ENCODE measurements around the gene MORN1.

The MORN1 gene

DNA sequence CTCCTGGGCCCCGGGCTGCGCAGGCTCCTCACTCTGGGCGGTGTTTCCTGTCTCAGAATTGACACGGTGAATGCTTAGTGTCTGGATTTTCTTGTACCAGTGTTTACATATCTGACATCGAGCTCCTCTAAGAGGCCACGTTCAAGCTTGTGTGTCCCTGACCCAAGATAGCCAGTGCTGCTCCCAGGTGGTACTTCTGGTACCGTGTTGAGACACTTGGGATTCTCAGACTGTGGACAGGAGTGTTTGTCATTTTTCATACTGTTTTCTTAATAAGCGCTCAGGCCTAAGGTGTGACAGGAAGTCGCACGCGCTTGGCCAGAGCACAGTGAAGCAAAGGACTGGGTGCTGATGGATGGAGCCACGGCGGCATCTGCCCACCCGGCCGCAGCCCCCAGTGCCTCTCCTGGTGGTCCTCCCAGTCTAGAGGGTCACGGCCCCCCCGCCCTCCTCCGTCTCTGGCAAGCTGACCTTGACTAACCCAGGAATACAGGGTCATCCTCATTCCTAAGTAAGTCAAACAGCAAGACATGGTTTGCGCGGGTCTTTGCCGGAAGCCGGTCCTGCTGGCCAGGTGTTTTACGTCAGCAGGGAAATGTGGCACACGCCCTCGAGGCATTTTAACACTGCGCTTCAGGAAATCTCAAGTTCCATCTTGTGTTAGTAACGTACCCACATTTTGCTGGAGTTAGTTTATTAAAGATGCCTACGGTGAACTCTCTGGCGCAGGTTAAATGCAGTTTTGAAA lies 13.0 kb upstream of the MORN1 start:
- DNase-seq, result no peak

DNA sequence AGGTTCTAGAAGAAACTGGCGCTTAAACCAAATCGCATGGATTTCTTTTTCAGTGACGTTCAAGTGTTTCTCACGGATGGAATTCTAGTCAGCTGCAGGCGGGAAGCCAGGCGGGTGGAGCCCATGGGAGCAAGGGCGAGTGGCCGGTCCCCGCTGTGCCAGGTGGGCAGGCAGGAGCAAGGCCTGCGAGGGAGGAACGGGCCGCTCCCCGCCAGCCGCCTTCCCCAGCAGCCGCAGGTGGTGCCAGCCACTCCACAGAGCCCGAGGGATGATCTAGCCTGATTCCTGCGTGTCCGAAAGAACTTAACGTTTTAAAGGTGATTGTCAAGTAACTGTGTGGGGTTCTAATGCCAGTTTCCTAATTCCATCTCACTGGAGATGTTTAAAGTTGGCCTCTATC lies 11.9 kb upstream of the MORN1 start:
- DNase-seq, result no peak

- DNase-seq, result no peak
Measured at GRCh38 chr1:2402420-2402819, 11.1 kb upstream of the MORN1 start.

DNA sequence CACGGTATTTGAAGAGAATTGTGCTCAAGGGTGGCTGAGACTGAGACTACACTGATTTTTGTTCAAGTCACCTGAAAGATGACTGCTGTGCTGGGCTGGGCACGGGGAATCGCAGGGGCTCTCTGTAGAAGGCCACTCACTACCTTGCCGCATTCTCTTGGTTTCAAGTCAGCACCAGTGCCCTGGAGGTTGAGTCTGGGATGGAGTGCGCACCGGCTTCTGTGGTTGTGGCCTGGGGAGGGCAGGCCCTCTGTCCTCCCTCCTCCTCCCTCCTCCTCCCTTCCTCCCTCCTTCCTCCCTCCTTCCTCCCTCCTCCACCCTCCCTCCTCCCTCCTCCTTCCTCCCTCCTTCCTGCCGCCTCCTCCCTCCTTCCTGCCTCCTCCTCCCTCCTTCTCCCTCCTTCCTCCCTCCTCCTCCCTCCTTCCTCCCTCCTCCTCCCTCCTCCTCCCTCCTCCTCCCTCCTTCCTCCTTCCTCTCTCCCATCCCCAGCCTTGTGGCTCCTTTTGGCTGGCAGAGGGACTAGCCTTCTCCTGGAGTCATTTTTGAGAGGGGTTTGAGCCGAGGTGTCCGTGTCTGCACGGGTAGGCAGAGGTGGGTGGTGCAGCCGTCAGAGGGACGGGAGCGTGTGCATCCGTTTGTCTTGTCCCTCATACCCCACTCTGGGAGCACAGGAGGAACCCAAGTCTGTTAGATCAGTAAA lies 9.7 kb upstream of the MORN1 start:
- DNase-seq, result no peak

GRCh38 chr1:2400576-2400909 lies 9.2 kb upstream of the MORN1 start:
- no peak for DNase-seq

GRCh38 chr1:2399890-2400575 lies 8.7 kb upstream of the MORN1 start:
- DNase-seq, result no peak

DNA sequence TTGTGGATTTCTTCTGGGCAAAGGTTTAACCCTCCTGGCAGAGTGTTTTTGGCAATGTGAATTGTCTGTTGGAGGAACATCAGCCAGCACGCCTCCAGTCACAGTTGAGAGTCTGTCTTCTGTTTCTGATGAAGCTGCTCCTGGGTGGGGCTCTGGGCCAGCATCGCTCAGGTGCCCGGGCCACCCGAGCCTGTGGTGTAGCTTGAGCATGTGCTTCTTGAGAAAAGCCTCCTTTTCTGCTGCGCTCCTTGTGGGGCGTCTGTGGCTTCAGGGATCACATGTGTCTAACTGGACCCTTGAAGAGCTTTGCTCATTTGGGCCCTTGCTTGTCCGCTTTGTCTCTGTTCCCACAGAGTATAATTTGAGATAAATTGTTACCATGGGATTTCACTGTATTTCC lies 7.5 kb upstream of the MORN1 start:
- no peak for DNase-seq

DNA sequence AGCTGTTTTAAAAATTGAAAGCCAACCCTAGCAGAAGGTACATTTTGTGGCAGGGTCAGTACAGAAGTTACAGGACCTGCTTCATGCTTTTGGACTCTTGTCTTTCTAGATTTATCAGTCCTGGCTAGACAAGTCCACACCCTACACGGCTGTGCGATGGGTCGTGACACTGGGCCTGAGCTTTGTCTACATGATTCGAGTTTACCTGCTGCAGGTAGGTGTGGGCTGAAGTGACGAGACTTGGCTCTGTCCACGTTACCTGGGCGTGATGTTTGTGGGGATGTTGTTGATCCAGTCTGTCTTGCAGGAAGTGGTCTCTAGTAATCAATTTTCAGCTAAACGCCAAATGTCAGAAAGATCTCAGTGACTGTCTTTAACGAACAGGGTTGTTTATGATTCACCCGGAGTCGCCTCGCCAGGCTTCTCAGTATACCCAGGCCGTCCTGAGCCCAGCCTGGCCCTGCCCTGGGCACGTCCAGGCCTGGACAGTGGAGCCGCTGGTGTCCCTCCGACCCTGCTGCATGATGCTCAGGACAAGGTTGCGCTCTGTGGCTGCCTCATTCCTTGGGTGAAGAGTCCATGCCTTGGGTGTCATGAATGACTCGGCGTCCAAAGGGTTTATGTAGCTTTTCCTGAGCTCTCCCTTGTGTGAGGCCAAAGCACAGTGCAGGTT lies 5.8 kb upstream of the MORN1 start:
- DNase-seq, result no peak

DNA sequence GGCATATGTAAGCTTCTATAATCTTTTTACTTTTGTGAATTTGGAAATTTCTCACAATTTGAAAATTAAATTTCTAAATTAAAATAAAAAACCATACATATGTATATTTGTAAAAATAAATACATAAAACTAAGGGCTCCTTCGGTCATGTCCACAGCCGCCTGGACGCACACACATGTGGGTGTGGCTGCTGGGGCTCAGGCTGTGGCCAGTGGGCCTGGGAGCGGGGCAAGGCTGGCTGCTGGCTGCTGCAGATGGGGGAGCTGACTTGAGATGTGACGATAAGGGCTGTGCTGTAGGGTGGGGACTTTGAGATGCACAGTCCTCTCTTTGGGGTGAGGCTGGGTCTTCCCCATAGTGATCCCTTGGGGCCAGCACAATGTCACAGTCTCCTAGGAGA lies 5.1 kb upstream of the MORN1 start:
- DNase-seq, result no peak

DNA sequence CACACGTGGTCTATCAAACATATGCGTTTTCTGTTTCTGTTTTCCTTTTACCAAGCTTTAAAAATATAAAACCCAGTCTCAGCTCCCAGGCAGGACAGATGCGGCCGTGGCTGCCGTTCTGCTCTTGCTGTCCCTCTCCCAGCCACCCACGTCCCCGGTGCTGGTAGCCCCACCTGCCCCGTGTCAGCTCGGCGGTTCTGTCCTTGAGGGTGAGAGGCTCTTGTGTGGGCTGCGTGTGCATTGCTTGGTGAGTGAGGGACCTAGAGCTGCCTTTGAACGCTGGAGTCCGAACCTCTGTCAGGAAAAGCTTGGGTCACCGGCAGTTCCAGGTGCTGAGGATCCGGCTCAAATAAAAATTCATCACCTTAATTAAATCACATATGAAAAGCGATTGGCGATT lies 4.7 kb upstream of the MORN1 start:
- no peak for DNase-seq

- DNase-seq, result no peak
Measured at GRCh38 chr1:2395245-2395644, 3.9 kb upstream of the MORN1 start.

GRCh38 chr1:2394761-2395160 lies 3.4 kb upstream of the MORN1 start:
- no peak for DNase-seq

DNA sequence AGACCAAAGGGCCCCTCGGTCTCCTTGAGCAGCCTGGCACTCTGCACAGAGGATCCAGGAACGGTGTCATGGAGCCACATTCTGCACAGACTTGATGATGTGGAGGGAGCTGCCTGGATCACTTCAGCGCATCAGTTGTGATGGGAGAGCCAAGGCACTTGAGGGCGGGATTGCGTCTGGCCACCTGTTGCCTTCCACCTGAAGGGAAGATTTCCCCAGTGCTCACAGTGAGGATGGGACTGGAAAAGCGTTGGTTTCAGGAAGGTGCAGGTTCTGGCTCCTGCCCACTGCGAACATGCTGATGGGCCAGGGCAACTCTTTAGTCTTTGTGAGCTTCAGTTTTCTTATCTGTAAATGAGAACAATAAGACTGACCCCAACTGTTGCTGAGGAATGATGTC lies 2.9 kb upstream of the MORN1 start:
- no peak for DNase-seq

DNA sequence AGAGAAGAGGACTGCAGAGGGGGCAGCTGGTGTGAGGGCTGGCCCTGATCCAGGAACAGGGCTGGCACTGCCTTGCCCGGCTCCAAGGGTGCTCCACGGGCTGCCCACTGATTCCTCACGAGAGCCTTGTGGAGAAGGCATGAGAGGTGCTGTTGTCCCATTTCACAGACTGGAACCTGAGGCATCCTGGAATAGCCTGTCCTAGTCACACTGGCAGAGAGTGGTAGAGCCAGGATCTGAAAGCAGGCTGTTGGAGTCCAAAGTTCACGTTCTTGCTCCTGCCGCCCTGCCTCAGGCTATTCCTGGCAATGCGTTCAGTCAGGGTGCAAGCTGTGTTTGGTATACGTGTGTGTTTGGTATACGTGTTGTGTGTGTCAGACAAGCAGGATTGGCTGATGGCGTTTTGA lies 2.1 kb upstream of the MORN1 start:
- DNase-seq, result no peak

DNA sequence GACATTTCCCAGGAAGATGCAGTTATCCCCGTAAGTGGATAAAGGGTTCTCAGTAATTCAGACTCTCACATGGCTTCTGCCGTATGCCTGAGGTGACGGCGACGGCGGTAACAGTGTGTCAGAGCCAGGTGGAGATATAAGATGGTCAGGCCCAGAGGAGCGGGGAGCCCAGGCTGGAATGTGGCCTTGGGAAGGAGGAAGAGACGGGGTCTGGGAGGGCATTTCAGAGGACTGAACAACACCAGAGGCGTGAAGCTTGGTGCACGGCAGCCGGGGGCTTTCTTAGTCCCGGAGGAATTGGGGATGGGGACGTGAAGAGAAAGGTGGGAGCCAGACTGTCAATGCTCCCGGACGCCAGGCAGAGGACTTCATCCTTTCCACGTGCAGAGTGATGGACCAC lies 1.3 kb upstream of the MORN1 start:
- DNase-seq, result no peak

DNA sequence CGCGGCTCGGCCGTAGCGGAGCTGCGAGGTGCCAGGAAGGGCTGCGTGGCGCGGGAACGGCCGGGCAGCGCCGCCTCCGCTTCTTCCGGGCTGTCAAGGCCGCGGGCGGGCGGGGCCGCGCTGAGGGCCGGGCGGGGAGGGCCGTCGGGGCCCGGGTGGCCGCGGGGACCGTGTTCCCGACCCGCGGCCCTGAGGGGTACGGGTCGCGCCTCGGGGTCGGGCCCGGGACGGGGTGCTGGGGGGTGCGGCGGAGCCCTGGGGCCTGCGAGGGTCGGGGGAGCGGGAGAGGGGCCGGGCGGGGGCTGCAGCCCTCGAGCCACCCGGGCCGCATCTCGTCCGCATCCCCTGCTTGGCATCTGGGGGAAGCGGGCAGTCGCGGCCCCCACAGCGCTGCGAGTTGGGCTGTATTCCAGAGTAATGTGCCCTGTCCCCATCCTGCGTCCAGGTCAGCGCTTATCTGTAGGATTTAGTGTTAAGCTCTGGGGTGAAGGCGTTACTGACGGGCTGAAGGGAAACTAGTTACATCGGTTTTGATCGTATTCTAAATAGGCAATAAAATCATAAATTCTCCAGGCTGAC lies 666 bp upstream of the MORN1 start:
- no peak for DNase-seq

DNA sequence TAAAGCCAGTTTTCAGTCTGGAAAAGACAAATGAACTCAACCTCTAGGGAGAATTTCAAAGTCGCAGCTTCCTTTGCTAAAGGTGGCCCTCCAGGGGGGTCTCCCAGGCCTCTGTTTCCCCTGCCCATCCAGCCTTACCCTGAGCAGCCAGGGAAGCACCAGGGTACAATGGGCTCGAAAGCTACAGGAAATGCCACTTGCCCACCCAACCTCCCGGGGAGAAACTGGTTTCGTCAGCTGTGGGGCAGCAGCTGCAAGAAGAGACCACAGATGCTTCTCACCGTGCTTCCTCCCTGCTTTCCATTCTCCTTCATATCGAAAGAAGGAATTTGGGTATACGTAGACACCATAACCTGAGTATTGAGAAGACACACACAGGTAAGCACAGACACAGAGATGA lies 1.7 kb downstream of the MORN1 start:
- no peak for DNase-seq

GRCh38 chr1:2388004-2388913 lies 3.1 kb downstream of the MORN1 start:
- no peak for DNase-seq

- DNase-seq, result no peak
Measured at GRCh38 chr1:2386636-2387611, 4.4 kb downstream of the MORN1 start.

- DNase-seq, result no peak
Measured at GRCh38 chr1:2385606-2386280, 5.6 kb downstream of the MORN1 start.
